HFFc6 (cell line): ENCODE measurements around the gene POLR1A. TPM values are rescaled to one million over a fixed set of nuclear protein-coding genes. Genes with fewer than 3 reads are reported as not detected.

Source experiments
- DNase-seq: peaks from one replicate; pipeline ENCODE4 v3.0.0-alpha.2; 2018
- H3K27ac Mint-ChIP-seq: 2 replicates; pipeline ENCODE4 v1.8.0; 2020; ENCODE audit warnings: mild to moderate bottlenecking, mixed read lengths
- H3K27me3 Mint-ChIP-seq: 2 replicates; pipeline ENCODE4 v1.8.0; 2021; ENCODE audit warnings: mild to moderate bottlenecking, moderate library complexity, mixed read lengths; ENCODE audit not compliant: insufficient read depth
- H3K36me3 Mint-ChIP-seq: 2 replicates; pipeline ENCODE4 v1.8.0; 2021; ENCODE audit warnings: low read depth, mixed read lengths
- H3K4me1 Mint-ChIP-seq: 2 replicates; pipeline ENCODE4 v1.8.0; 2020; ENCODE audit warnings: low read depth, mixed read lengths
- H3K4me3 Mint-ChIP-seq: 2 replicates; pipeline ENCODE4 v1.8.0; 2020; ENCODE audit warnings: mild to moderate bottlenecking, moderate library complexity, mixed read lengths
- H3K9me3 Mint-ChIP-seq: 2 replicates; pipeline ENCODE4 v1.8.0; 2020; ENCODE audit warnings: mild to moderate bottlenecking, mixed read lengths
- total RNA-seq, 6 experiments: library from RNA; stranded (reverse); fragmentation: NEBNext Ultra II Directional; extraction: Animal tissue kit (Norgen Biotek cat#: 25700); gene quantifications; 2 replicates in 1 of 6; 3 replicates in 5 of 6; pipeline ENCODE4 v1.2.3, GENCODE V29; 2021
- TF ChIP-seq, protein P1 (sequence below): fragments of 200-600 bp; sonication (generic); IDR thresholded peaks from 2 replicates; pipeline ENCODE4 v1.5.0; 2021; ENCODE audit warnings: antibody characterized with exemption, mild to moderate bottlenecking

Gene POLR1A
- total RNA-seq, 6 experiments from 2014 or later: 32.2 to 37.6 (median 34.8) TPM

- H3K9me3 Mint-ChIP-seq: no peaks in the 10 kb centered on the region
- H3K4me1 Mint-ChIP-seq: no peaks in the 10 kb centered on the region
- peaks cover 7% of the 10 kb centered on the region for H3K27me3 Mint-ChIP-seq
- DNase-seq: no peak
- H3K4me3 Mint-ChIP-seq: no peak overlapping the region
- TF ChIP-seq, protein P1, sequence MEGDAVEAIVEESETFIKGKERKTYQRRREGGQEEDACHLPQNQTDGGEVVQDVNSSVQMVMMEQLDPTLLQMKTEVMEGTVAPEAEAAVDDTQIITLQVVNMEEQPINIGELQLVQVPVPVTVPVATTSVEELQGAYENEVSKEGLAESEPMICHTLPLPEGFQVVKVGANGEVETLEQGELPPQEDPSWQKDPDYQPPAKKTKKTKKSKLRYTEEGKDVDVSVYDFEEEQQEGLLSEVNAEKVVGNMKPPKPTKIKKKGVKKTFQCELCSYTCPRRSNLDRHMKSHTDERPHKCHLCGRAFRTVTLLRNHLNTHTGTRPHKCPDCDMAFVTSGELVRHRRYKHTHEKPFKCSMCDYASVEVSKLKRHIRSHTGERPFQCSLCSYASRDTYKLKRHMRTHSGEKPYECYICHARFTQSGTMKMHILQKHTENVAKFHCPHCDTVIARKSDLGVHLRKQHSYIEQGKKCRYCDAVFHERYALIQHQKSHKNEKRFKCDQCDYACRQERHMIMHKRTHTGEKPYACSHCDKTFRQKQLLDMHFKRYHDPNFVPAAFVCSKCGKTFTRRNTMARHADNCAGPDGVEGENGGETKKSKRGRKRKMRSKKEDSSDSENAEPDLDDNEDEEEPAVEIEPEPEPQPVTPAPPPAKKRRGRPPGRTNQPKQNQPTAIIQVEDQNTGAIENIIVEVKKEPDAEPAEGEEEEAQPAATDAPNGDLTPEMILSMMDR: no peak
- H3K27ac Mint-ChIP-seq: no peak overlapping the region
- H3K36me3 Mint-ChIP-seq: peaks cover 53% of the 10 kb centered on the region
These were observed 77.5 kb downstream of the POLR1A start for GRCh38 chr2:86027922-86028765.

DNA sequence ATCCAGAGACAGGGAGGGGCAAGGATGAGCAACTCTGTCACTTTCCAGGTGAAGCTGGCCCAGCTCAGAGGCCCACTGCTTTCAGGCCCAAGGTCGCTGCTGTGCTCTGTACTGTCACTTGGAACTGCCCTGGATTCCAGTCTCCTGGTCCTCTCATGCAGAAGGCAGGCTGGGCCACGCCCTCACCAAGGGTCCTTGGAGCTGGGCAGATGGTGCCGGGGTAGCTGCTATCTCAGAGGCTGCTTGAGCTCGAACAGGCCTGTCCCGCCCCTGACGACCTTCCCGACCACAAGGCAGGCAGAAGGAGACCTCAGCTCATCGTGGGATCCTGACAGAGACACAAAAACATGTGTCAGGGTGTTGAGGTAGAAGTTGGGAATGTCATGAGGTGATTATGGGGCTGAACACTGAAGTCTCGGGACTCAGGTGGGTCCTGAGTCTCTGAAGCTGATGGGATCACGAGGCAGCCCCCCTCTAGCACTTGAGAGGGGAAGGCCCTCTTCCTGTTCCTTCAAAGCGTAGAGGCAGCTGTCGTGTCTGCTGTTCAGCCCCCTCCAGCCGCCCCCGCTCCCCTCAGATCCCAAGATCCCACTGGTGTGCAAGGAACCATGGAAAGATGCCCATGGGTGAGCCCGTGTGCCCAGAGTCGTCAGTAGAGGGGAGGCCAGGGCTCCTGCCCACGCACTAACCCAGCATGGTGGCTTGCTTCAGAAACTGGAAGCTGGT, 78.3 kb downstream of the POLR1A start:
- TF ChIP-seq, protein P1: no peak
- Mint-ChIP-seq H3K4me3 (no peak overlapping the region), H3K27me3 (peaks cover 5% of the 10 kb centered on the region), H3K36me3 (peaks cover 50% of the 10 kb centered on the region), H3K27ac (no peak overlapping the region), H3K4me1 (no peaks in the 10 kb centered on the region), H3K9me3 (no peaks in the 10 kb centered on the region)
- DNase-seq: no peak

DNA sequence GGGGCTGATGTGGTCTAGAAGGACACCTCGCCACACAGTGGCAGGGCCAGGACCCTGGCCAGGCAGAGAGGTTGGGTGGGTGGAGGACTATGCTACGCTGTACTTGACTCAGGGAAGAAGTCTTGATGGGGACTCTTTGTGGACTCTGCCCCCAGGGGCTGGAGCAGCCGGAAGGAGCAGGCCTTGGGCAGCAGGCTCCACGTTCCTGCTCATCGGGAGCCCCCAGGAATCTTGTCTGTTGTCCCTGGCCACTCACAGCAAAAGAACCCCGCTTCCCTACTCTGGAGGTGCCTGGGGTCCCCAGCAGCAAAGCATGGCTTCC, 79.0 kb downstream of the POLR1A start:
- no peak overlapping the region for H3K4me3 Mint-ChIP-seq
- no peaks in the 10 kb centered on the region for H3K4me1 Mint-ChIP-seq
- TF ChIP-seq, protein P1: no peak
- H3K27ac Mint-ChIP-seq: no peak overlapping the region
- H3K27me3 Mint-ChIP-seq: peaks cover 5% of the 10 kb centered on the region
- H3K36me3 Mint-ChIP-seq: peaks cover 48% of the 10 kb centered on the region
- DNase-seq: no peak
- H3K9me3 Mint-ChIP-seq: no peaks in the 10 kb centered on the region

DNA sequence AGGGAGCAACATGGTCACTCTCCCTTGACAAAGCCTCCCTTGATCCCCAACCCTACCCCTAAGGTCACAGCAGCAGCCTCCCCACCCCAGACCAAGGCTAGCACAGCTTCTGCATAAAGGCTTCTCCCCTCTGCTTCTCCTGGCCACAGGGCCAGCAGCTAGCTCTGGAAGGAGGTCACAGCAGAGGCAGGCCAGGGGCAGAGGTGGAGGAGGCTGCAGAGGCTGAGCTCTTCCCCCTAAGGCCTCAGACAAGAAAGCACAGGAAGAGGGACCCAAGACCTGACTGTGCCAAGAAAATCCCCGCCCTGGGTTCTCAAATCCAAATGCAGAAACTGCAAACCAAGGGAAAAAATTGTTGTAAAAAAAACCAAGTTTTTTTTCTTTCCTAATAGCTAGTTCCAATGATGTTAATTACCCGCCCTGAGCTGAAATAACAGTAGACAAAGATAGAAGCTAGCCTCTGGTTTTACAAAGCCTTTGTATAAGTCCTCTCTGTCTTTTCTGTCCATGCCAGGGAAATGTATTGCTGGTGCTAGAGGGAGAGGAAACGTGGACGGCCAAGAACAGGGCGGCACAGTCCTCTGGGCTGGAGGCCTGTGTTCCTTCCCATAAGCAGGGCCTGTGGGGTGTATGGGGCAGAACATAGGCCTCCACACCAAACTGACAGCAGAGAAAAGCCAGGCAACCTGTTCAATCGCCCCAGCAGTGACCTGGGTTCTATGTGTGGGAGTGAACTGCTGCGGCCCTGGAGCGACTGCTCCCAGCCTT, 79.5 kb downstream of the POLR1A start:
- Mint-ChIP-seq H3K4me3 (no peak overlapping the region), H3K27me3 (peaks cover 5% of the 10 kb centered on the region), H3K27ac (no peak overlapping the region), H3K9me3 (no peaks in the 10 kb centered on the region), H3K4me1 (no peaks in the 10 kb centered on the region), H3K36me3 (peaks cover 44% of the 10 kb centered on the region)
- no peak for DNase-seq
- TF ChIP-seq, protein P1: no peak

GRCh38 chr2:86025229-86025820, 80.4 kb downstream of the POLR1A start:
- Mint-ChIP-seq H3K36me3 (peaks cover 39% of the 10 kb centered on the region), H3K9me3 (no peaks in the 10 kb centered on the region), H3K27ac (no peak overlapping the region), H3K27me3 (peaks cover 5% of the 10 kb centered on the region), H3K4me3 (no peak overlapping the region), H3K4me1 (no peaks in the 10 kb centered on the region)
- DNase-seq: no peak
- TF ChIP-seq, protein P1: peak; percentile 50
